D721Med (cell line): Measurements from ENCODE around the gene SPATS2.
"Not testable (repeated sequence)": the region's sequence is repeated elsewhere in the genome, so short reads cannot be mapped to it uniquely, and the experiment has no call there.

ENCODE experiments used
- DNase-seq: peaks from one replicate; pipeline ENCODE4 v3.0.0; 2011; ENCODE audit warnings: low spot score; ENCODE audit not compliant: insufficient read length
- FAIRE-seq: peaks from 2 replicates; lab custom pipeline; 2011; peaks lifted over from hg19 to GRCh38; lab: Jason Lieb, UNC
- TF ChIP-seq, protein P1 (sequence below): IDR thresholded peaks from 2 replicates; pipeline ENCODE4 v1.5.1; 2012; ENCODE audit warnings: mild to moderate bottlenecking, control low read depth; ENCODE audit not compliant: insufficient read depth; ENCODE audit errors: missing control alignments

Gene SPATS2

DNA sequence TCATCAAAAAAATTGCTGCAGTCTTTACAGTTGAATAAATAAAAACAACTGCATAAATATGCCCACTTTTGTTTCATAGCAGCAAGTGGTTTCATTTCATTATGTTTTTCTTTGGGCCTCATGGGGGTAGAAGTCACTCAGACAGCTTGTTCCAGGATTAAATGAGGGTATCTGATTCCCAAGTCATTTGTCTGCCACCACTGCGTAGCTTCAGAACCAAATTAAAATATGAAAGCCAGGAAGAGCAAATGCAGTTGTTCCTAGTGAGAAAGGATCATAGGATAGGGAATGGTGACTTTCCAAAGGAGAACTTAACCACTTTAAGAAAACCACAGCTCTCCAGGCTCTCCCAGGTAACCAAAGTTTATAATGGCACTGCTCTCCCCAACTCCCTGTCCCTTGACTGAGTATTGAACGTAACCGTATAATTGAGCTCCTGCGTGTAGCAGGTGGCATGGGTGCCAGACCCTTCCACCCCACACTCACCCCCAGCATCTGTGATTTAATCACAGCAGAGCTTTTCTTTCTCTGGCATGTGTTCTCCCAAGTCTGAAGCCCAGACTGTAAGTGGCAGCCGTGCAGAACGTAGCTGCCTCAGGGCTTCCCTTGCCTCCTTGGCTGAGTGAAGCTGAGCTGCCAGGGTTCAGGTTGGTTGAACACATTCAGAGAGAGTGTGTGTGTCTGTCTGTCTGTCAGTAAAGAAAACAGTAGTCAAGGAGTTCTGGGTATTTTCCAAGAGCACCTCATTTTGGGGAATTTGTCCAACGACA is 160.3 kb downstream of the SPATS2 start:
- no peak for DNase-seq
- TF ChIP-seq, protein P1, sequence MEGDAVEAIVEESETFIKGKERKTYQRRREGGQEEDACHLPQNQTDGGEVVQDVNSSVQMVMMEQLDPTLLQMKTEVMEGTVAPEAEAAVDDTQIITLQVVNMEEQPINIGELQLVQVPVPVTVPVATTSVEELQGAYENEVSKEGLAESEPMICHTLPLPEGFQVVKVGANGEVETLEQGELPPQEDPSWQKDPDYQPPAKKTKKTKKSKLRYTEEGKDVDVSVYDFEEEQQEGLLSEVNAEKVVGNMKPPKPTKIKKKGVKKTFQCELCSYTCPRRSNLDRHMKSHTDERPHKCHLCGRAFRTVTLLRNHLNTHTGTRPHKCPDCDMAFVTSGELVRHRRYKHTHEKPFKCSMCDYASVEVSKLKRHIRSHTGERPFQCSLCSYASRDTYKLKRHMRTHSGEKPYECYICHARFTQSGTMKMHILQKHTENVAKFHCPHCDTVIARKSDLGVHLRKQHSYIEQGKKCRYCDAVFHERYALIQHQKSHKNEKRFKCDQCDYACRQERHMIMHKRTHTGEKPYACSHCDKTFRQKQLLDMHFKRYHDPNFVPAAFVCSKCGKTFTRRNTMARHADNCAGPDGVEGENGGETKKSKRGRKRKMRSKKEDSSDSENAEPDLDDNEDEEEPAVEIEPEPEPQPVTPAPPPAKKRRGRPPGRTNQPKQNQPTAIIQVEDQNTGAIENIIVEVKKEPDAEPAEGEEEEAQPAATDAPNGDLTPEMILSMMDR, result no peak
- no peak for FAIRE-seq

DNA sequence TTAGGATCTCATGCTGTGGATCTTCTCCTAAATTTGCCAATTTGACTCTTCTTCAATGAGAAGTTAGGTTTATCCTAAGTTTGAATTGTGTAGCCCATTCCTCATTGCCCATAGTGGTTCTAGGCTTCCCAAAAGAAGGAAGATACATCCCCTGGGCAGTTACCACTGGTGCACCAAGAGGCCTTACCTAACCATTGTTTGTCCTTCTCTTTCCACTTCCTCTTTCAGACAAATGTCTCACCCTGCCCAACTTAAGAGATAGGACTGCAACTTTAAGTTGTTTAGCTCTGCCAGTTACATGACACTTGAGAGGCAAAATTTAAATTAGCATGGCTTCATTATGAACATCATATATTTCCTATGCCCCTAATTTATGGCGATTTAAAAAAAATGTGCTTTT is 162.2 kb downstream of the SPATS2 start:
- FAIRE-seq (no peak), DNase-seq (no peak)
- TF ChIP-seq, protein P1, result no peak

DNA sequence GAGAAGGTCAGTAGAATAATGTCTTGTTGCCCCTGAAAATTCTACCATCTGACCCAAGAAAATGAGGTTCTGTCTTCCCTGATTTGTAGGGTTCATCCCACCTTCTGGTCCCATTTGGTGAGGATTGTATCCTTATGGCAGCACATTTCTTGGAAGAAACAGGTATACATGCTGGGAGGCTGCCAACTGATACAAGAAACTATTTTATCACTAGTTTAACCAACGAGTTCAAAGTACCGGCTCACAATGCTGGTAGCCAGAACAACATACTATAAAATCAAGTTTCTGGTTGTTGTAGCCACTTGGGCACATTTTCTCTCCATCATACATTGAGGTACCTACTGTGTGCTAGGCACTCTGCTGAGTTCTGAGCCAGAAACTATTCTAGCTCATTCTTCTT is 164.5 kb downstream of the SPATS2 start:
- DNase-seq (no peak), FAIRE-seq (no peak)
- TF ChIP-seq, protein P1, result no peak

DNA sequence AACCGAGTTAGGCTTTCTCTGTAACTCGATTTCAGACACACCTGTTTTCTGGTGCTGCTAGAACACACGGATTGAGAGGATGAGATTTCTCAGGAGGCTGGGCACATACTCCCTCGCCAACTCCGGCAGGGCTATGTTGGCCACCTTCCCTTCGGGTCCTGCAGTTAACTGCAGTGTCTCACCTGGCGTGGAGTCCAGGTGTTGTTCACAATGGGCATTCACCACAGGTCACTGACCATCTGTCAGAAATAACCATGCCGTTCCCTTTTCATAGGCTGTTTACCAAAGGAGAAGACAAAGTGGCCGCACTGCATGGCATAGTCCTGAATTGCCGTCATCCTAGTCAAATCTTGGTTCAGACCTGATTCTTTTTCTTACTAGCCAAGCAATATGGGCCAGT is 166.1 kb downstream of the SPATS2 start:
- FAIRE-seq (no peak), DNase-seq (no peak)
- TF ChIP-seq, protein P1, result no peak

DNA sequence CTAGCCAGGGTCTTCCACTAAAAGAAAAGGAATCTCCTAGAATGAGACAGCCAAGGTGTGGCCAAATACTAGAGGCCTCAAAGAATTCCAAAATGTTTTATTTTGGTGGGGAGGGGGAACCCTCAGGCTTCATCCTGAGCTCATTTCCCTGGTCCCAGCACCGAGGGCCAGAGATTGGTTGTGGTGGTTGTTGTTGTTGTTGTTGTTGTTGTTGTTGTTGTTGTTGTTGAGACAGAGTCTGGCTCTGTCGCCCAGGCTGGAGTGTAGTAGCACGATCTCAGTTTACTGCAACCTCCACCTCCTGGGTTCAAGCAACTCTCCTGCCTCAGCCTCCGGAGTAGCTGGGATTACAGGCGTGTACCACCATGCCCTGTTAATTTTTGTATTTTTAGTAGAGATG is 166.9 kb downstream of the SPATS2 start:
- FAIRE-seq, result not testable (repeated sequence)

DNA sequence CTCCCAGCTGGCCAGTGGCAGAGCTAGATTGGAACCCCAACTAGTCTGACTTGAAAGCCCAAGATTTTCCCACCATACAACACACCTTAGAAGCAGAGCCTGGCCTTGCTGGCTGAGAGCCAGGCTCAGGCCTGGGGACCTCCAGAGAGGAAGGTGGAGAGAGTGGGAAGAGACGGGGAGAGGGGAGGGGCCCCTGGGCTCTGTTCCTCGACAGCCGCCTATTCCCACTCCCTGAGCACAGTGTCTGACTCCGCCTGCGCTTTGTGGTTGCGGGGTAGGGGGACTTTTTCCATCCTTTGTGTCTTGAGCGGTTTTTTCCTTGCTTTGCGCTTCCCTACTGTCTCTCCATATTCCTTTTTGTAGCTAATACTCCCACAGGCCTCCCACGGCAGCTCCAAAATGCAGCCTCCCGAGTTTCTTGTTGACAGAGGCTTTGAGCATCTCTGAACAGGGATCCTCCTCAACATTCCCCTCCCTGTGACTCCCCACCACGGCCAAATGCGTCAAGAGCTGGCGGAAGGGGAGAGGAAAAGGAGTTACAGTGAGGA is 167.5 kb downstream of the SPATS2 start:
- TF ChIP-seq, protein P1, result no peak
- DNase-seq, result no peak
- FAIRE-seq, result no peak

More for the DNA sequence above, 166.9 kb downstream of the SPATS2 start:
- not testable (repeated sequence) for DNase-seq

DNA sequence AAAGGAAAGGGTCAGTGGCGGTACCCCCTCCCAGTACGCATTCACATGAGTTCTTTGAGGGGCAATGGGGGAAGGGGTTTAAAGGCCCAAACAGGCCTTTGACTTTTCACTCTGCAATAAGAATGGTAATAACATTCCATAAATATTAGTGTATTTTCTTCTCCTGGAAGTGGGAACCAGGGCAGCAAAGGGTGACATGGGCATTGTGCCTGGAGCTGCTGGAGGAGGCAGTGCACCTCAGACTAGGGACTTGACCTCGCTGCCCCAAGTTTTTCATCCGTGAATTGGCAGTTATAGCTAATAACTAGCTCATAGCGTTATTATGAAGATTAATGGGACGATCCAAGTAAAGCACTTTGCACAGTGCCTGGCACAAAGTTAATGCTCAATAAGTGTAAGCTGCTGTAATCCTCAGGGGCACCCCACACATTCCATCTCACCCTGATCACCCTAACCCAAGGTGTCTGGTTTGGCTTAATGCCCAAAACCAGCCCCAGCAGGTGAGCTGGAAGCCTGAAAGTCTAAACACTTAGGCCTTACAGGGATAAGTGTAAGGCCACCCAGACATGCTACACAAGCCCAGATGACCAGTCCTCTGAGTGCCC is 168.8 kb downstream of the SPATS2 start:
- no peak for FAIRE-seq
- TF ChIP-seq, protein P1, result no peak
- no peak for DNase-seq
